HAP-1 (cell line): ENCODE results near the gene LEMD1.
"Not testable (repeated sequence)": the region's sequence is repeated elsewhere in the genome, so short reads cannot be mapped to it uniquely, and the experiment has no call there.

Source experiments
- DNase-seq, 2 experiments: peaks; one replicate each; pipeline ENCODE4 v3.0.0-alpha.2; 2016 to 2020; ENCODE audit warnings: low spot score in 2 of 2
- H3K27me3 ChIP-seq: fragments of 250-450 bp; sonication (Bioruptor Pico); 2 replicates; pipeline ENCODE4 v1.5.1; 2020; ENCODE audit warnings: low read depth, mild to moderate bottlenecking, moderate library complexity
- H3K36me3 ChIP-seq: fragments of 250-450 bp; sonication (Bioruptor Pico); replicated peaks from 2 replicates; pipeline ENCODE4 v1.5.1; 2020; ENCODE audit warnings: mild to moderate bottlenecking
- H3K4me1 ChIP-seq: fragments of 250-450 bp; sonication (Bioruptor Pico); 2 replicates; pipeline ENCODE4 v1.5.1; 2020; ENCODE audit warnings: mild to moderate bottlenecking
- H3K4me3 ChIP-seq: fragments of 250-450 bp; sonication (Bioruptor Pico); 2 replicates; pipeline ENCODE4 v1.5.1; 2020; ENCODE audit warnings: mild to moderate bottlenecking, moderate library complexity
- H3K9me3 ChIP-seq: fragments of 250-450 bp; sonication (Bioruptor Pico); 2 replicates; pipeline ENCODE4 v1.5.1; 2020; ENCODE audit warnings: mild to moderate bottlenecking, moderate library complexity
- in situ Hi-C: fragments of 300-500 bp; cut with MboI; formaldehyde crosslinking; loops from 3 replicates; pipeline ENCODE4 v1.14.3; 2020; ENCODE audit warnings: low sequenced_read_pairs, inconsistent platforms, mixed read lengths

LEMD1 gene

DNA sequence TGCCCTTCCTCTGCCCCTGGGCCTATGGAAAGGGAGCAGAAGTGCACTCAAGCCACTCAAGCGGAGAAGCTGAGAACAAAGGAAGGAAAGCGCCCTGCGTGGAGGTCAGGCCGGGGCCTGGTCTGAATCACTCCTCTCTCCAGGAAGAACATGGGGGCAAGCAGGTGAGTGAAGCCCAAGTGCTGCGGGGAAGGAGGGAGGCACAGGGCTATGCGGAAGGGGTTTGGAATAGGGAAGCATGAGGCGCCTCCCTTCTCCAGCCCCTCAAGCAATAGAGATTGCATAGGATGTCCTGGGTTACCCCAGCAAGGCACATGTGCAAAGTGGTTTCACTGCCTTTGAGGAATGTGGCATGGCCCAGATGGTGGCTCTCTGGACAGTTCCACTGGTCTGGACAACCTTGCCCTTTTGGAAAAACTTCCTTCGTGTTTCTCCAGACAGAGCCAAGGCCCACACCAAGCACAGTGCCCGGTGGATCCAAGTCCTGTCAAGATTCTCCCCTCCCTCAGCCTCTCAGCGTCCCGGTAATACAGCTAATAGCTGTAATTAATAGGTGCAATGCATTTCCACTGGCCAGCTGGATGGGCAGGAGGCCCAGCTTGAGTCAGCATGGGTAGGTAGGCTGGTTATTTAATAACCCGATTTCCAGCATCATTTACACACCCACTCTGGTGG lies 20.3 kb upstream of the LEMD1 start:
- Histone ChIP-seq H3K27me3 (no peaks in the 10 kb centered on the region), H3K9me3 (no peaks in the 10 kb centered on the region), H3K4me3 (no peak overlapping the region), H3K36me3 (no peaks in the 10 kb centered on the region), H3K4me1 (peaks cover 35% of the 10 kb centered on the region)
- in situ Hi-C loops: no loop called here
- no peak for DNase-seq

DNA sequence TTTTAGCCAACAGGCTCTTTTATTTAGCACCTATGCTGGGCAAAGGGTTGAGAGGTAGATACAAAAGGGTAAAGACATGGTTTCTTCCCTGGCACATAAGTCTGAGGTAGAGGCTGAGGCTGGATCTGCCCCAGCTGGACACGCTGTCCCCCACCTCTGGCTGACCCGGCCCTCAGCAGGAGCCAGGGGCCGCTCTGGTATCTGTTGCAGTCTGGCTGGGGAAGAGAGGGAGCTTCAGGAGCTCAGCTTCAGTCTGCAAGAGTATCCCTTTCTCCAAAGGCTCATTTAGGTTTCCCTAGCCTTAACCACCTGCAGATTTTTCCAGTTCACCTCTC lies 19.8 kb upstream of the LEMD1 start:
- Histone ChIP-seq H3K9me3 (no peaks in the 10 kb centered on the region), H3K4me3 (no peak overlapping the region), H3K4me1 (peaks cover 31% of the 10 kb centered on the region), H3K36me3 (no peaks in the 10 kb centered on the region), H3K27me3 (no peaks in the 10 kb centered on the region; the same call in 1 of the 2 replicates)
- DNase-seq: no peak
- in situ Hi-C loops: no loop called here

DNA sequence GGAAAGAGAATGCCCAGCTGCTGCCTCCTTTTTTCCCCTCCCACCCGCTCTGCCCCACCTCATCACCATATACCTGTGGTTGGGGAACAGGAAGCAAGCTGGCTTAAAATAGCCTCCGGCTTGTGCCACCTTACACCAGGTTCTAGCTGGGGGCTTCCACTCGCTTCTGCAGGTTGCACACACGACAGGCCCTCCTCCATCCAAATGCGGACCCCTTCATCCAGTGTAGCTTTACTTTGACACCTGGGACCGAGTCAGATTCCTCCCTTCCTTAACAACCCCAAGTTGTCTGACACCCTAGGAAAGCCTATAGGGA lies 19.4 kb upstream of the LEMD1 start:
- Histone ChIP-seq H3K4me3 (no peak overlapping the region), H3K36me3 (no peaks in the 10 kb centered on the region), H3K4me1 (peaks cover 31% of the 10 kb centered on the region), H3K27me3 (peaks cover 2% of the 10 kb centered on the region; the same call in 1 of the 2 replicates), H3K9me3 (no peaks in the 10 kb centered on the region)
- in situ Hi-C loops: no loop called here
- DNase-seq: no peak

DNA sequence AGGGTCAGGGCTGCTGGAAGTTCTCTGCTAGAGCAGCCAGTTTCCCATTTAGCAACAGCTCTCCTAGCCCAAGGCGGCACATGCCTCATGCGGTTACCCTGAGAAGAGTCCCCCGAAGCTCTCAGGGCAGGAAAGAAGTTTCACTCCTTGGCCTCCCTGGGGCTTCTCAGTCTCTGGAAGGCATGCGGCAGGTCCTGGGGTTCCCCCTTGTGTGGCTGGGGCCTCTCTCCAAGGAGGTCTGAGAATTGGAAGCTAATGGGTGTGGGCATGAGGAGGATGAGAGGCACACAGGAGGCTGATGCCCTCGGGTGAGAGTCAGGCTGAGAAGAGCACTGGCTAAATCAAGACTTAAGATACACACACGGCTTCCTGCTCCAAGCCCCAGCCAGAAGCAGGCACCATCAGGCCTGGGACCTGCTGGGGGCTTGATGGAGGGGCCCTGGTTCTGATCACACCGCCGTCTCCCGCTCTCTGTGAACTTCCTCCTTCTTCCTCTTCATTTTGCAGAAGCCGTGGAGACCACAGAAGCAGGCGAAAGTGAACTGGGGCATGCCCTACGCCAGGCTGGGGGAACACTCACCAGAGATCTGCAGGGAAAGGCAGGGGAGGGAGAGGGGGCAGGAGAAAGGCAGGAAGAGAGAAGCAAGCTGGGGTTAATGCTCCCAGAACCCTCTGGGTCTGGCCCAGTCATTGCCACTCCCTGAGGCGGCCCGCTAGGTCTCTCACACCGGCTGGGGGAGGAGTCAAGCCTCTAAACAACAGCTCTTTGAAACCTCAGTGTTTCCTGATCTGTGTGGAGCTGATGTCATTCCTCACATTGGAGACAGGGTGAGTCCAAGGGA lies 18.8 kb upstream of the LEMD1 start:
- Histone ChIP-seq H3K4me3 (no peak overlapping the region), H3K27me3 (peaks cover 7% of the 10 kb centered on the region), H3K36me3 (no peaks in the 10 kb centered on the region), H3K9me3 (no peaks in the 10 kb centered on the region), H3K4me1 (peaks cover 27% of the 10 kb centered on the region)
- peak; percentile 36 to 75 for DNase-seq
- in situ Hi-C loops: no loop called here

DNA sequence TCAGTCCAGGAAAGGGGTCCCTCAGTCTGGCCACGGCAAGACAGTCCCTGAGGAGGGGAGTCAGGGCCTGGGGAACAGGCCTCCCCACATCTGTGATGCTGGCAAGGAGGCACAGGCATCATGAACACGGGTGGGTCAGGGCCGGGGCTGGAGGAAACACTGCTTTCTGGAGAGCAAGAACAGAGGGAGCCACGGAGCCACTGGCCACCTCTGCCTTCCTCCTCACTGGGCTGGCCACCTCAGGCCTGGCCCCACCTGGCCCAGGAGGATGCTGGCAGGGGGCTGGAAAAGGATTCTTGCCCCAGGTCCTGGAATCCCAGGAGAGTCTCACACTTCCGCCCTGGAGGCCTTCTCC lies 18.2 kb upstream of the LEMD1 start:
- no peak for DNase-seq
- peaks cover 21% of the 10 kb centered on the region for H3K4me1 ChIP-seq
- H3K9me3 ChIP-seq: no peaks in the 10 kb centered on the region
- no peaks in the 10 kb centered on the region for H3K36me3 ChIP-seq
- in situ Hi-C loops: no loop called here
- H3K4me3 ChIP-seq: no peak overlapping the region
- peaks cover 13% of the 10 kb centered on the region for H3K27me3 ChIP-seq

DNA sequence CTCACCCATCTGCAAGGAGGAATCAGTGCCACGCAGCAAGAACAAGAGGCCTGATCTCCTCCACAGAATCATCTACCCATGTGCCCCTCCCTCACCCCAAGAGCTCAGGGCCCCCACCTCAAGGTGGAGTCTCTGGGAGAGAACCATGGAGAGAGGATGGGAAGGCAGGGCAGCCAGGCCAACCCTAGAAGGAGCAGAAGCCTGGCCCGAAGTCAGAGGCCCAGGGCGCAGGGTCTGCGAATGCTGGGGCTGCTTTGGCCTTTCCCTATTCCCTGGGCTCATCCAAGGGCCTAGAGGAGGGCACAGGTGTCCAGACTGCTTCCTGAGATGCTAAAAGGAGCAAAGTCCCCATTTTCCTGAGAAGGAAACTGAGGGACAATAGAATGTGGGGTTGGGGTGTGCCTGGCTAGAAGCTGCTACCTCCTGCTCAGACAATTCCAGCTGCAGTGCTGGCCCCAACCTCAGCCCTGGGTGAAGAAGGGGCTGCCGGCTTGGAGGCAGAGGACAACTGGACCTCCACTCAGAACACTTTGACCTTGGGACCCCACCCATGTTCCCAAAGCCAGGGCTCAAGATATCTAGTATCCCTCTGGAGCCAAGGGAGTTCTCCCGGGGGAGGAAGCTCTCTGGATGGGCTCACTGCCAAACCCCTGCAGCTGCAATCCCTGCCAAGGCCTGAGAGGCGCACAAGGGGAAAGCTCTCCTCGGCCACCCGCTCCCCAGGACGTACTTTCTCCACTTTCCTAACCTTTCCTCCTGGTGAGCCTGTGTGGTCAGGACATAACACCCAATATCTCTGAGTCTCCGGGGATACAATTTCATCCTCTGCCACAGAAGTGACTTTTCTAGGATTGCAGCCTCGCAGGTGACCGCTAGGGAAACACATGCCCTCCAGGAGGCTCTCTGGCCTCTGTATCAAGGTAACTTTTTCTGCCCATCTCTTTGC lies 16.6 kb upstream of the LEMD1 start:
- peak; percentile 76 to 90 for DNase-seq
- Histone ChIP-seq H3K9me3 (no peaks in the 10 kb centered on the region), H3K36me3 (no peaks in the 10 kb centered on the region), H3K4me3 (no peak overlapping the region), H3K4me1 (peaks cover 12% of the 10 kb centered on the region), H3K27me3 (peaks cover 18% of the 10 kb centered on the region)
- in situ Hi-C loops: no loop called here

DNA sequence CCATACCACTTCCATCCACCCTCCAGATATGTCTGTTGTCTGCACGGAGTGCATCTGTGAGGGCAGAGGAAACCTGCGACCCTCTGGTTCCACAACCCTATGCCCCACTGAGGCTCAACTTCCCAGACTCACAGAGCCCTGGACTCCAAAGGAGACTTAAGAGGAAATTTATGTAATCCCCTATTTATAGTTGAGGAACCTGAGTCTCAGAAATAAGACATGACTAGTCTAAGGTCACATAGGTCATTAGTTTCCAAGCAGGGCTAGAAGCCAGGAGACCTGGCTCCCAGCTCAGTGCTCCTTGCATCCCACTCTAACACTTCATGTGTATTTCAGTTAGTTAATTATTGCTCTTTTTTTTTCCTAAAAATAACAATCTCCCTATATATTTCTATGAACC lies 15.7 kb upstream of the LEMD1 start:
- H3K27me3 ChIP-seq: peaks cover 18% of the 10 kb centered on the region
- no peak for DNase-seq
- peaks cover 12% of the 10 kb centered on the region for H3K4me1 ChIP-seq
- no peaks in the 10 kb centered on the region for H3K36me3 ChIP-seq
- in situ Hi-C loops: no loop called here
- H3K4me3 ChIP-seq: no peak overlapping the region
- H3K9me3 ChIP-seq: no peaks in the 10 kb centered on the region

DNA sequence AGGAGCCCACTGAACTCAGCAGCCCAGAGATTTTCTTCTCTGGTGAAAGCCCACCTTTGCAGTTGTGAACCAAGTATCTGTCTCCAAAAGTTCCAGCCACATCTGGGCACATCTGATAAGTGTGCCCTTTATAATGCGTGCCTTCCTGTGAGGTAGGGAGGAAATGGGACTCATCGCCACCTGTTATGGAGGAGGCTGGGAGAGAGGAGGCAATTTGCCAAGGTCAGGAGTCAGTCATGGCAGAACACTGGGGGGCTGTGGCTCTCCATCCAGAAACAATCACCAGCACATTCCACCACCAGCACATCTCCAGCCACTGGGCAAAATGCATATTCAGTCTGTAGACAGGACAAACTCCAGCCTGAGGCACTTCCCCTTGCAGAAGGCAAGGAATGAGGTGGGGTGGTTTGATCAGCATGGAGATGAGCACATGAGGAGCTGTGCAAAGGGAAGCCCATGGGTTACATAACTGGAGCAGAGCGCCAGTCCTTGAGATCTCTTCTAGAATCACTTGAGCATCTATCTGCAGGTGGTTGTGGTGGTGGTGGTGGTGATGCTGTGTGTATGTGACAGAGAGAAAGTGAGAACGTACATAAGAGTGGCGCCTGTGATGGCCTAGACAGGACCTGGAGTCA lies 15.0 kb upstream of the LEMD1 start:
- in situ Hi-C loops: no loop called here
- DNase-seq: no peak
- H3K4me1 ChIP-seq: peaks cover 12% of the 10 kb centered on the region

DNA sequence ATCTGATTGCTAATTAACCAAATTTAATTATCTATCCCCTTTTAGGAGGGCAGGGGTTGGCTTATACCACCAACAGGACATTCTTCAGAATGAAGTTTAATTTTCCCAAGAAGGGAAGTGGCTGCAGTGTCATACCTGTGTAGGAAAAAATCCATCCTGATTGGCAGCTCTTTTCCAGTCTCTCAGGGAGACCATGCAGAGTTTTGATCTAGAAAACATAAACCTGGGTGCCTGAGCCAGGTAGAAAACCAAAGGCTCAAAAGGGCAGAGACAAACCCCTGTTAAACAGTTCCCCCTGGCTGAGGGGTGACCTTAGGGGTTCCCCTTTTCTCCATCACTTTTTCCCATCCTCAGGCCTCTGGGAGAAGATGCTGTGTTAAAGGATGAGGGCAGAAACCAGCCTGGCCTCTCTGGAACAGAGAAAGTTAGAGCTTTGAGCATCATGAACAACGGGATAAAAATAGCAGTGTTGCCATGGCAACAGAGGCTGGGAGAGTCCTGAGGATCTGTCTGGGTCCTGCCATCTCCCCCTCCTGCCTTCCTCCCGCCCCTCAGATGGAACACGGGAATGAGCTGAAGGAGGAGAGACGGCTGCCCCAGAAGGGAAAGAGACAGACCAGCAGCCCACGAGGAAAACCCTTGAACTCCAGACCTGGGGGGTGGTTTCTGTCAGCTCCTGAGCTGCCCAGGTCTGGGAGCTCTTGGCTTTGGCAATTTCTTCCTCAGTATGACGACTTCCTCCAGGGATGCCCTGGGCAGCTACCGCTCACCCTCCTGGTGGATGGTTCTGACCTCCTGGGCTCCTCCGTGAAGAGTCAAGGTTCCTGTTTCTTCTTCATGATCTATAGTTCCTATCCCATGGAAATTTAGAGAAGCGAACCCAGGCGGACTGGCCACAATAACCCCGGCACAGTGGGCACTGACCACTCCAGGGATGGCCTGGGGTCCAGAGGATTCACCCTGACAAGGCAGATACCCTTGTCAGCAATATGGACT lies 14.0 kb upstream of the LEMD1 start:
- no peaks in the 10 kb centered on the region; the same call in 1 of the 2 replicates for H3K9me3 ChIP-seq
- in situ Hi-C loops: no loop called here
- H3K36me3 ChIP-seq: no peaks in the 10 kb centered on the region
- peaks cover 3% of the 10 kb centered on the region for H3K4me1 ChIP-seq
- H3K27me3 ChIP-seq: peaks cover 18% of the 10 kb centered on the region
- no peak overlapping the region for H3K4me3 ChIP-seq
- peak in 1 of 2 experiments; percentile 48 for DNase-seq

More for the DNA sequence above, 15.0 kb upstream of the LEMD1 start:
- H3K9me3 ChIP-seq: no peaks in the 10 kb centered on the region
- H3K4me3 ChIP-seq: no peak overlapping the region
- H3K36me3 ChIP-seq: no peaks in the 10 kb centered on the region
- peaks cover 18% of the 10 kb centered on the region for H3K27me3 ChIP-seq

DNA sequence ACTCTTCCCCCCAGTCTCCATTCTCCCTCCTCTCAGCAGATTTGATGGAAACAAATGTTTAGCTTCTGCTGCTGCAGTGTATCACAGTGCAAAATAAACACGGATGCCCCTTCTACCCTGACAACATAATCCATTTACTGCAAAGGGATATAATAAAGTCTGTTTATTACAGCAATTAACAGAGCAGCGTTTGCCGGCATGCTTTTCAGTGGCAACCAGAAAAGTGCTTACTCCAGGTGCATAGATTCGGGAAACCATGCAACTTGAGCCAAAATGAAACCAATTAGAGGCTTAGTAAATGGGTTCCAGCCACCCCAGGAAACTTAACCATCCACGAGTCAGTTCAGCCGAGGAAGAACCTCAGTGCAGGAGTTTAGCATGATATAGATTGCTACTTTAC lies 12.9 kb upstream of the LEMD1 start:
- Histone ChIP-seq H3K4me3 (no peak overlapping the region), H3K36me3 (no peaks in the 10 kb centered on the region), H3K27me3 (peaks cover 18% of the 10 kb centered on the region), H3K9me3 (no peaks in the 10 kb centered on the region; the same call in 1 of the 2 replicates), H3K4me1 (peaks cover 3% of the 10 kb centered on the region; the same call in 1 of the 2 replicates)
- in situ Hi-C loops: no loop called here
- no peak for DNase-seq

DNA sequence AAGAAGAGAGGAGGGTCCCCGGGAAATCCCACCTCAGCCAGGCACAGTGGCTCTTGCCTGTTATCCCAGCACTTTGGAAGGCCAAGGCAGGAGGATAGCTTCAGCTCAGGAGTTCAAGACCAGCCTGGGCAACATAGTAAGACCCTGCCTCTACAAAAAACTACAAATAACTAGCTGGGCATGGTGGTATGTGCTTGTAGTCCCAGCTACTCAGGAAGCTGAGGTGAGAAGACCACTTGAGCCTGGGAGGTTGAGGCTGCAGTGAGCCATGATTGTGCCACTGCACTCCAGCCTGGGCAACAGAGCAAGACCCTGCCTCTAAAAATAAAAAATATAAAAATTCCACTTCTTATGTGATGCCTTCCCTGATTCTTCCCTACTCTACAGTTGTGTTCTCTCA lies 10.8 kb upstream of the LEMD1 start:
- H3K9me3 ChIP-seq, H3K4me1 ChIP-seq, DNase-seq, H3K4me3 ChIP-seq, H3K36me3 ChIP-seq, in situ Hi-C loops: not testable (repeated sequence)
- H3K27me3 ChIP-seq: peaks cover 18% of the 10 kb centered on the region

DNA sequence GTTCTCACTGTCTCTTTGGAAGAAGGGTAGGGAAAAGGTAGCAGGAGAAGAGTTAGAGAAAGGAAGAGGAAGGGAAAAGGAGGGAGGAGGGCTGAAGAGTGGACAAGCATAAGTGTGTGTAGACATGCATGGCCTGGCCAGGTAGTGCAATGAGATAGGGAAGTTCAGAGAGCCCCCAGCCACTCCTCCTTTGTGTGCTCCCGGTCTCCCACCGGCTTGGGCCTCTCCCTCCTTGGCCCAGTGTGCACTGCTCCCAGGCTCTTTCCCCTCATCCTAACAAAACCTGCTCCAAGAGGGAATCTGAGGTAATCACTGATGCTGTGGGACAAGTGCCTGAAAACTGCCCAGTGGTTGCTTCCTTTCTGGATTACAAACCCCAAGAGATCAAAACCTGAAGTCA lies 10.3 kb upstream of the LEMD1 start:
- no peak overlapping the region for H3K4me3 ChIP-seq
- no peaks in the 10 kb centered on the region for H3K36me3 ChIP-seq
- DNase-seq: no peak
- H3K27me3 ChIP-seq: peaks cover 18% of the 10 kb centered on the region
- no peaks in the 10 kb centered on the region; the same call in 1 of the 2 replicates for H3K9me3 ChIP-seq
- in situ Hi-C loops: no loop called here
- peaks cover 3% of the 10 kb centered on the region; the same call in 1 of the 2 replicates for H3K4me1 ChIP-seq
